PC-9 (cell line): ENCODE results near the gene CELSR3. TPM values are rescaled to one million over a fixed set of nuclear protein-coding genes. Genes with fewer than 3 reads are reported as not detected.
A peak's percentile ranks its signal among the peaks of the same experiment; 100 is the strongest.

Experiments
- Bru-seq: library from RNA; stranded (reverse); fragments of 400-500 nt; gene quantifications from one replicate; lab custom pipeline; 2021; lab: Mats Ljungman, UMichigan
- BruChase-seq, 2 experiments: library from RNA; stranded (reverse); fragments of 400-500 nt; gene quantifications; one replicate each; lab custom pipeline; 2021; lab: Mats Ljungman, UMichigan
- BruUV-seq: library from RNA; stranded (reverse); fragments of 400-500 nt; replicated peaks from 2 replicates; lab custom pipeline; 2021; lab: Mats Ljungman, UMichigan
- CTCF ChIA-PET: fragments of 300-600 bp; sonication (Branson Sonifier 250); formaldehyde crosslinking; loops from one replicate; lab custom pipeline; 2022; ENCODE audit warnings: antibody characterized with exemption; lab: Charles Lee
- POLR2A ChIA-PET: fragments of 300-600 bp; sonication (Branson Sonifier 250); formaldehyde crosslinking; loops from one replicate; lab custom pipeline; 2022; ENCODE audit warnings: antibody characterized with exemption; ENCODE audit not compliant: unreplicated experiment; lab: Charles Lee
- DNase-seq, 2 experiments: peaks; one replicate each; pipeline versions ENCODE4 v3.0.0 to v3.0.0-alpha.2; 2015 to 2022; ENCODE audit warnings: mixed read lengths in 1 of 2
- H2AFZ ChIP-seq: fragments of 200-600 bp; sonication (generic); 2 replicates; pipeline ENCODE4 v1.8.1; 2017; ENCODE audit warnings: antibody characterized with exemption
- H3F3A ChIP-seq: fragments of 200-600 bp; sonication (generic); 2 replicates; pipeline ENCODE4 v1.8.1; 2017; ENCODE audit warnings: antibody characterized with exemption, mild to moderate bottlenecking, low read depth; ENCODE audit not compliant: insufficient read depth
- H3K27ac ChIP-seq: fragments of 200-600 bp; sonication (generic); 2 replicates; pipeline ENCODE4 v1.6.1; 2016; ENCODE audit warnings: mixed run types
- H3K27me3 ChIP-seq: fragments of 200-600 bp; sonication (generic); 2 replicates; pipeline ENCODE4 v1.6.1; 2016; ENCODE audit warnings: low read depth, mixed run types; ENCODE audit not compliant: insufficient read depth
- H3K36me3 ChIP-seq: fragments of 200-600 bp; sonication (generic); 2 replicates; pipeline ENCODE4 v1.6.1; 2016; ENCODE audit warnings: low read depth, mixed run types
- H3K4me1 ChIP-seq: fragments of 200-600 bp; sonication (generic); replicated peaks from 2 replicates; pipeline ENCODE4 v1.6.1; 2016; ENCODE audit warnings: mixed run types; ENCODE audit not compliant: insufficient read depth
- H3K4me2 ChIP-seq: fragments of 200-600 bp; sonication (generic); 2 replicates; pipeline ENCODE4 v1.6.1; 2017; ENCODE audit warnings: mixed run types
- H3K4me3 ChIP-seq: fragments of 200-600 bp; sonication (generic); 2 replicates; pipeline ENCODE4 v1.6.1; 2016; ENCODE audit warnings: mixed run types
- H3K79me2 ChIP-seq: fragments of 200-600 bp; sonication (generic); 2 replicates; pipeline ENCODE4 v1.6.1; 2017; ENCODE audit warnings: low read depth, mixed run types
- H3K9me2 ChIP-seq: fragments of 200-600 bp; sonication (generic); 2 replicates; pipeline ENCODE4 v1.8.1; 2017; ENCODE audit warnings: mild to moderate bottlenecking; ENCODE audit not compliant: insufficient read depth
- H3K9me3 ChIP-seq: fragments of 200-600 bp; sonication (generic); 2 replicates; pipeline ENCODE4 v1.8.1; 2016; ENCODE audit warnings: low read depth; ENCODE audit not compliant: insufficient read depth
- H4K20me1 ChIP-seq: fragments of 200-600 bp; sonication (generic); 2 replicates; pipeline ENCODE4 v1.8.1; 2017; ENCODE audit not compliant: insufficient read depth
- CTCF ChIP-seq: fragments of 200-600 bp; sonication (generic); conservative IDR thresholded peaks from 2 replicates; pipeline ENCODE4 v1.6.1; 2017; ENCODE audit warnings: mixed run types, antibody characterized with exemption, mild to moderate bottlenecking, moderate library complexity
- EZH2 ChIP-seq: fragments of 200-600 bp; sonication (generic); IDR thresholded peaks from 2 replicates; pipeline ENCODE4 v1.8.0; 2017; ENCODE audit warnings: antibody characterized with exemption, low read depth
- intact Hi-C: fragments of 100-400 bp; cut with micrococcal nuclease; formaldehyde crosslinking; loops from one replicate; pipeline ENCODE4 v1.10.0; 2022; ENCODE audit not compliant: unreplicated experiment
- long read RNA-seq: library from polyadenylated mRNA; stranded (forward); transcript quantifications from one replicate; pipeline ENCODE4 v2.0.0, GENCODE V29; 2022
- total RNA-seq: library from RNA; stranded (reverse); gene quantifications from 2 replicates; pipeline ENCODE4 v1.2.3, GENCODE V29; 2021

The CELSR3 gene, protein sequence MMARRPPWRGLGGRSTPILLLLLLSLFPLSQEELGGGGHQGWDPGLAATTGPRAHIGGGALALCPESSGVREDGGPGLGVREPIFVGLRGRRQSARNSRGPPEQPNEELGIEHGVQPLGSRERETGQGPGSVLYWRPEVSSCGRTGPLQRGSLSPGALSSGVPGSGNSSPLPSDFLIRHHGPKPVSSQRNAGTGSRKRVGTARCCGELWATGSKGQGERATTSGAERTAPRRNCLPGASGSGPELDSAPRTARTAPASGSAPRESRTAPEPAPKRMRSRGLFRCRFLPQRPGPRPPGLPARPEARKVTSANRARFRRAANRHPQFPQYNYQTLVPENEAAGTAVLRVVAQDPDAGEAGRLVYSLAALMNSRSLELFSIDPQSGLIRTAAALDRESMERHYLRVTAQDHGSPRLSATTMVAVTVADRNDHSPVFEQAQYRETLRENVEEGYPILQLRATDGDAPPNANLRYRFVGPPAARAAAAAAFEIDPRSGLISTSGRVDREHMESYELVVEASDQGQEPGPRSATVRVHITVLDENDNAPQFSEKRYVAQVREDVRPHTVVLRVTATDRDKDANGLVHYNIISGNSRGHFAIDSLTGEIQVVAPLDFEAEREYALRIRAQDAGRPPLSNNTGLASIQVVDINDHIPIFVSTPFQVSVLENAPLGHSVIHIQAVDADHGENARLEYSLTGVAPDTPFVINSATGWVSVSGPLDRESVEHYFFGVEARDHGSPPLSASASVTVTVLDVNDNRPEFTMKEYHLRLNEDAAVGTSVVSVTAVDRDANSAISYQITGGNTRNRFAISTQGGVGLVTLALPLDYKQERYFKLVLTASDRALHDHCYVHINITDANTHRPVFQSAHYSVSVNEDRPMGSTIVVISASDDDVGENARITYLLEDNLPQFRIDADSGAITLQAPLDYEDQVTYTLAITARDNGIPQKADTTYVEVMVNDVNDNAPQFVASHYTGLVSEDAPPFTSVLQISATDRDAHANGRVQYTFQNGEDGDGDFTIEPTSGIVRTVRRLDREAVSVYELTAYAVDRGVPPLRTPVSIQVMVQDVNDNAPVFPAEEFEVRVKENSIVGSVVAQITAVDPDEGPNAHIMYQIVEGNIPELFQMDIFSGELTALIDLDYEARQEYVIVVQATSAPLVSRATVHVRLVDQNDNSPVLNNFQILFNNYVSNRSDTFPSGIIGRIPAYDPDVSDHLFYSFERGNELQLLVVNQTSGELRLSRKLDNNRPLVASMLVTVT (N-terminal part only)
- total RNA-seq (9.9 and 11.6 TPM in 2 replicates), Bru-seq, nascent RNA (percentile 42 among the genes with signal in this experiment), BruChase-seq, experiment 1, labeled RNA remaining after a 2-hour chase (percentile 68 among the genes with signal in this experiment), BruChase-seq, experiment 2, labeled RNA remaining after a 6-hour chase (percentile 81 among the genes with signal in this experiment)
- long read RNA-seq, partial matches to known transcripts: 7 of 8 reads
- long read RNA-seq, other reads (novel, unspliced or antisense): 1 of 8 reads

- Histone ChIP-seq H3K27me3 (no peaks in the 10 kb centered on the region), H3K4me2 (peak within 1 kb of the TSS; percentile 98), H3K4me3 (peak within 1 kb of the TSS; percentile 76), H3K79me2 (no peaks in the 10 kb centered on the region), H3K4me1 (0 out of 2 replicates have a peak, but pooled peaks cover 4% of the 10 kb centered on the region), H3F3A (peaks cover 10% of the 10 kb centered on the region; the same call in 1 of the 2 replicates), H3K9me3 (no peaks in the 10 kb centered on the region; the same call in 1 of the 2 replicates), H3K27ac (peak within 1 kb of the TSS; percentile 93), H4K20me1 (no peaks in the 10 kb centered on the region), H2AFZ (peak within 1 kb of the TSS; percentile 76), H3K9me2 (no peaks in the 10 kb centered on the region), H3K36me3 (no peaks in the 10 kb centered on the region)
- ChIA-PET POLR2A (interaction anchor here (0.5 to 0.7 kb wide), 4 partner anchors 53 to 422 kb away, joined by 3 to 4 read pairs (median 4); partner anchors contain the start of genes IP6K2 and ZNF589), CTCF (interaction anchor here (0.6 to 2.8 kb wide), 2 partner anchors 23 to 413 kb away, joined by 3 to 6 read pairs; partner anchors contain the start of gene NCKIPSD)
- intact Hi-C loops: loop anchor here (1.0 to 5.0 kb wide), 6 partner anchors 10 to 221 kb away; partner anchors contain the start of genes CCDC51, COL7A1, IP6K2 and TMA7
- peak; percentile 49 to 79 for DNase-seq
- BruUV-seq: TSS peak; percentile 70
- TF ChIP-seq EZH2 (no peak), CTCF (no peak)
Observed at GRCh38 chr3:48662753-48663488, at the start of gene CELSR3. TSS of gene CELSR3 (minus strand) at chr3:48662886. CDS start at chr3:48662634, 252 bp downstream.

GRCh38 chr3:48711727-48712126 is 49.0 kb upstream of the CELSR3 start:
- no peaks in the 10 kb centered on the region; the same call in 1 of the 2 replicates for H3F3A ChIP-seq
- ChIA-PET CTCF (no interaction called here), POLR2A (no interaction called here)
- H4K20me1 ChIP-seq: peaks cover 73% of the 10 kb centered on the region
- H3K27me3 ChIP-seq: no peaks in the 10 kb centered on the region
- peaks cover 23% of the 10 kb centered on the region for H3K36me3 ChIP-seq
- no TSS peak for BruUV-seq
- no peak overlapping the region for H3K4me2 ChIP-seq
- no peaks in the 10 kb centered on the region for H3K9me3 ChIP-seq
- intact Hi-C loops: no loop called here
- TF ChIP-seq CTCF (no peak), EZH2 (no peak)
- peaks cover 96% of the 10 kb centered on the region for H3K79me2 ChIP-seq
- no peak overlapping the region for H3K27ac ChIP-seq
- DNase-seq: no peak
- H3K4me1 ChIP-seq: peaks cover 13% of the 10 kb centered on the region
- H3K4me3 ChIP-seq: no peak overlapping the region
- no peak overlapping the region for H2AFZ ChIP-seq
- no peaks in the 10 kb centered on the region for H3K9me2 ChIP-seq
